ENCODE results near the gene CACNG3. TPM values are rescaled to one million over a fixed set of nuclear protein-coding genes. Genes with fewer than 3 reads are reported as not detected.

The CACNG3 gene
- total and polyA plus RNA-seq, 11 donors: not detected

- WGBS, 4 donors: 70 to 77% (median 72%) methylated on average over 5 of the region's 5 CpGs
- peaks cover 0 to 40% (median 0%) of the 10 kb centered on the region in 9 donors for H3K27me3 ChIP-seq
Measured at GRCh38 chr16:24319126-24319814, 63.1 kb downstream of the CACNG3 start.

GRCh38 chr16:24322106-24322505, 66.0 kb downstream of the CACNG3 start:
- no peaks in the 10 kb centered on the region for H3K4me1 ChIP-seq
- WGBS, 4 donors: 26 to 29% (median 28%) methylated on average over 10 of the region's 10 CpGs
- no peaks in the 10 kb centered on the region for H3K36me3 ChIP-seq
- no peaks in the 10 kb centered on the region for H3K9me3 ChIP-seq
- intact Hi-C loops (cut with DNase I): no loop called here
- peaks cover 0 to 38% (median 0%) of the 10 kb centered on the region in 9 donors for H3K27me3 ChIP-seq
- H3K4me3 ChIP-seq: no peak overlapping the region
- DNase-seq: no peak
- TF ChIP-seq POLR2A (IDR thresholded peaks at IDR 0.05): no peak
- H3K27ac ChIP-seq: no peak overlapping the region
- ATAC-seq: no peak

More at GRCh38 chr16:24319126-24319814, 63.1 kb downstream of the CACNG3 start:
- Histone ChIP-seq H3K9me3 (no peaks in the 10 kb centered on the region), H3K4me1 (no peaks in the 10 kb centered on the region), H3K27ac (no peak overlapping the region), H3K4me3 (no peak overlapping the region), H3K36me3 (no peaks in the 10 kb centered on the region)
- no peak for ATAC-seq
- TF ChIP-seq POLR2A (IDR thresholded peaks at IDR 0.05) (no peak), CTCF (IDR thresholded peaks at IDR 0.05) (no peak)
- DNase-seq: no peak
- intact Hi-C loops (cut with DNase I): no loop called here

- H3K27ac ChIP-seq: no peak overlapping the region
- peaks cover 0 to 33% (median 0%) of the 10 kb centered on the region in 9 donors for H3K27me3 ChIP-seq
- ATAC-seq: no peak
- TF ChIP-seq POLR2A (IDR thresholded peaks at IDR 0.05): no peak
- no peak for TF ChIP-seq CTCF (IDR thresholded peaks at IDR 0.05)
- intact Hi-C loops (cut with DNase I): no loop called here
- H3K36me3 ChIP-seq: no peaks in the 10 kb centered on the region
- H3K9me3 ChIP-seq: no peaks in the 10 kb centered on the region
- no peak for DNase-seq
- no peak overlapping the region for H3K4me3 ChIP-seq
- 46 to 69% (median 67%) methylated on average over 1 of the region's 1 CpG for WGBS, 4 donors
- no peaks in the 10 kb centered on the region for H3K4me1 ChIP-seq
Measured at GRCh38 chr16:24324421-24324820, 68.3 kb downstream of the CACNG3 start.

- 68 to 73% (median 70%) methylated on average over 14 of the region's 14 CpGs for WGBS, 4 donors
- intact Hi-C loops (cut with DNase I): no loop called here
- Histone ChIP-seq H3K4me3 (no peak overlapping the region), H3K27me3 (peaks cover 0 to 6% (median 0%) of the 10 kb centered on the region in 9 donors), H3K9me3 (no peaks in the 10 kb centered on the region), H3K27ac (no peak overlapping the region), H3K36me3 (no peaks in the 10 kb centered on the region), H3K4me1 (no peaks in the 10 kb centered on the region)
- ATAC-seq (no peak), DNase-seq (no peak)
- TF ChIP-seq CTCF (IDR thresholded peaks at IDR 0.05) (no peak), POLR2A (IDR thresholded peaks at IDR 0.05) (no peak)
Measured at GRCh38 chr16:24328835-24329452, 72.8 kb downstream of the CACNG3 start.

Measured in heart left ventricle (tissue), 16 donors.